HFF-Myc (cell line): ENCODE data around the gene URGCP.
A peak's percentile ranks its signal among the peaks of the same experiment; 100 is the strongest.

Experiments
- DNase-seq: peaks from one replicate; pipeline ENCODE4 v3.0.0-alpha.2; 2011; ENCODE audit warnings: low read depth; ENCODE audit errors: extremely low read depth
- H3K4me3 ChIP-seq: replicated peaks from 2 replicates; pipeline ENCODE4 v1.5.1; 2011; ENCODE audit warnings: low read depth, mild to moderate bottlenecking, control low read depth, low read length
- TF ChIP-seq, protein P1 (sequence below): IDR thresholded peaks from 2 replicates; pipeline ENCODE4 v1.5.1; 2012; ENCODE audit warnings: mild to moderate bottlenecking, low read depth, low read length, control low read depth; ENCODE audit errors: missing control alignments

URGCP gene

DNA sequence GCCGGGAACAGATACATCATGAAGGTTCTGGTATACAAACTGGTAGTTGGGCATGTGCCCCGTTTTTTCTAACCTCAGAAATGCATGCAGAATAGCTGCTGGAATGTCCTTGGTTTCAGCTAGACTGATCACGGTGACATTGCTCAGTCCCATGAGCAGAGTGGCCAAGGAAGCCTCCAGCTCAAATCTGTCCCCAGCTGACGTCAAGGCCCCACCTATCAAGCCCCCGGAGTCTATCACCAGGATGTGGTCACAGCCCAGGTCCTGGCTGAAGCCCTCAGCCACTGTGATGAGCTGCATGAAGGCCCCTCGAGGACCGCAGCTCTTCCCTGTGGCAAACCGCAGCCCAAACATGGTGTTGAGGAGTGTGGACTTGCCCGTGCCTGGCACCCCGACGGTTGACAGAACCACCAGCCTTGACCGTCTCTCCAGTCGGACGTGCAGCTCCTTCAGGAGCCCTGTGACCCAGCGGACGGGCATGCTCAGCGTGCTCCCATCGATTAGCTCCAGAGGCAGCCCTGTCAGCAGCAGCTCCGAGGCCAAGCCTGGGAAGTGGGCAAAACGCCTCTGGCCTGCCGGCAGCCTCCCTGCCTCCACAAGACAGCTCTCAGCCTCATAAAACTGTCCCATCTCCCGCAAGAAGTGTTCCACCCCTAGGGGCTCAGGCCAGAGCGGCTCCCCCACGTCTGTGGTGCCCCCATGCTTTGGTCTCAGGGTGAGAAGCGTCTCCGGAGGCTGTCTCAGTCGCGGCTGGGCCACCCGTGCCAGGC, 29.2 kb downstream of the URGCP start:
- TF ChIP-seq, protein P1, sequence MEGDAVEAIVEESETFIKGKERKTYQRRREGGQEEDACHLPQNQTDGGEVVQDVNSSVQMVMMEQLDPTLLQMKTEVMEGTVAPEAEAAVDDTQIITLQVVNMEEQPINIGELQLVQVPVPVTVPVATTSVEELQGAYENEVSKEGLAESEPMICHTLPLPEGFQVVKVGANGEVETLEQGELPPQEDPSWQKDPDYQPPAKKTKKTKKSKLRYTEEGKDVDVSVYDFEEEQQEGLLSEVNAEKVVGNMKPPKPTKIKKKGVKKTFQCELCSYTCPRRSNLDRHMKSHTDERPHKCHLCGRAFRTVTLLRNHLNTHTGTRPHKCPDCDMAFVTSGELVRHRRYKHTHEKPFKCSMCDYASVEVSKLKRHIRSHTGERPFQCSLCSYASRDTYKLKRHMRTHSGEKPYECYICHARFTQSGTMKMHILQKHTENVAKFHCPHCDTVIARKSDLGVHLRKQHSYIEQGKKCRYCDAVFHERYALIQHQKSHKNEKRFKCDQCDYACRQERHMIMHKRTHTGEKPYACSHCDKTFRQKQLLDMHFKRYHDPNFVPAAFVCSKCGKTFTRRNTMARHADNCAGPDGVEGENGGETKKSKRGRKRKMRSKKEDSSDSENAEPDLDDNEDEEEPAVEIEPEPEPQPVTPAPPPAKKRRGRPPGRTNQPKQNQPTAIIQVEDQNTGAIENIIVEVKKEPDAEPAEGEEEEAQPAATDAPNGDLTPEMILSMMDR = no peak
- DNase-seq = no peak
- no peak overlapping the region for H3K4me3 ChIP-seq

DNA sequence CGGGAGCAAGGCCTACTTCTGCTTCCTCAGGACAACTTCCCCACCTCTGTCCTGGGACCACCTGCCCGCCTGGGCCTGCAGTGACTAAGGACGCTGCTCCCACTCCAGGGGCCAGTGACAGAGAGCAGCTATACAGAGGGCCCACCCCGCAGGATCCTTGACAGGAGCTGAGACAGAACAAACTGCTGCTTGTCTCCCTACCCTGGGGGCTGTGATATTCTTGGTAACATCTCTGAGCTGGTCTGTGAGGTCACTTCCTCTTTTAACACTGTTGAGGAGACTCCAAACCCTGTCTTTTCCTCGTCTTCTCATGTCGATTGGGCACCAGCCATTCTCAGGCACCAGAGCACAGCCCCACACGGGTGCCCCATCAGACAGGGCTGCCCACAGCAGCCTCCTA, 30.2 kb downstream of the URGCP start:
- TF ChIP-seq, protein P1 = no peak
- no peak for DNase-seq
- no peak overlapping the region for H3K4me3 ChIP-seq

DNA sequence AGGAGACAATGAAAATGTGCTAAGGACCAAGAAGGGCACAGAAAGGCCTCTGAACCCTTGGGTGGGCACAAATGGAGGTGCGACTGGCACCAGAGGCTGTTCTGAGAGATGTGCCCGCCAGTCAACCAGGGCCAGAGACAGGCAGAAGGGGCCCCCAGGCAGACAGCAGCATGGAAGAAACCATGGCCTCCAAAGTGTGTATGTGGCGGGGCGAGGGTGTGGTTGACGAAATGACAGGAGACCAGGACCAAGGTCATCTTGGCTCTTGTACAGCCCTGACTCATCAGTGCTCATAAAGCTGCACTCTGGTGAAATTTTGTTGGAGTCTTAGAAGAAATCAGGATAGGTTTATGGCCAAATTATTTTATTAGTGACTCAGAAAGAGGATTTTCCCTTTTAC, 33.1 kb downstream of the URGCP start:
- peak; percentile 86 for DNase-seq
- no peak overlapping the region; the same call in 1 of the 2 replicates for H3K4me3 ChIP-seq
- TF ChIP-seq, protein P1 = no peak

DNA sequence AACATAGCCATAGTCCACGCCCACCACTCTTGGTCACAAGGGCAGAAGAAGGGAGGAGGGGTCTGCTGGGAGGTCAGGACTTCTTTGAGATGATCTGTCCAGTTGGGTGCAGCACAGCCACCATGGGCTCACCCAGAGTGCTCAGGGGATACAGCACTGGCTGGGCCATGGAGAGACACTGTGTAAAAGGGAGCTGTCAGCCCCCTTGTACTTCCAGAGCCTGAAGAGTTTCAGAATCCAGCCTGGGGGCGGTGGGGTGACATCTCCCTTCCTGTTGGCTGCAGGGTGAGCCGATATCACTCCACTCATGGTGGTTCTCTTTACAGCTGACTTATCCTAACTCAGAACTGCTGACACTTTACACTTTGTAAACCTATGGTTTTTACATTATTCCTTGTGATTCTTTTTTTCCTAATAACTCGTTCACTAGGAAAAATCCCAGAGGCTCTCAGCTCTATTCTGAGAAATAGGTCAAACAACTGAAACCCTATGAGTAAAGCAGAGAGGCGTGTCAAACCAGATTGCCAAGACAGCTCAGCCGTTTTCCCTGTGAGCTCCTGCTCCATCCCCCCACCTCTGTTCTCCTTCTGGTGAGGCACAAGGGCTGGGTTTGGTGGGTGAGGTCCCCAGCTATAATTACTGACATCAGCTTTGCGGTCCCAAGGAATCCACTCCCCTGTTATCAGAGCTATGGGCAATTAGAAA, 33.8 kb downstream of the URGCP start:
- DNase-seq = peak; percentile 69
- TF ChIP-seq, protein P1 = no peak
- no peak overlapping the region; the same call in 1 of the 2 replicates for H3K4me3 ChIP-seq

DNA sequence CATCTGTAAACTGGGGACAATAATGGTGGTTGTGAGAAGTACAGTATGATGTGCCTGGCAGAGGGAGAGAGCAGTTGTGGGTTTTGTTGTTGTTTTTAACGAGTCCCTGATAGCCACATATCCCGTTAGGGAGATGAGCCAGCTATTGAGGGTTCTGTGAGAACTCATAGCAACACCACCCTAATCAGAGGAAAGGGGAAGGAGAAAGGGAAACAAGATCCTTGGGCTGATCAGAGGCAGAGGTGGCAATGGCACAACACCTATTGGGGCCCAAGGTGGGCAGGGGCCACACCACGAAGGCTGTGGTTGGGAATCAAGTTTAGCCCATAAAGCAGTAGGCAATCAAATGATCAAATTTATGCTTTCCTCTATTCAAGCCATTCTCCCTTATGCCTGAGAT, 35.3 kb downstream of the URGCP start:
- DNase-seq = no peak
- no peak overlapping the region for H3K4me3 ChIP-seq
- TF ChIP-seq, protein P1 = no peak

DNA sequence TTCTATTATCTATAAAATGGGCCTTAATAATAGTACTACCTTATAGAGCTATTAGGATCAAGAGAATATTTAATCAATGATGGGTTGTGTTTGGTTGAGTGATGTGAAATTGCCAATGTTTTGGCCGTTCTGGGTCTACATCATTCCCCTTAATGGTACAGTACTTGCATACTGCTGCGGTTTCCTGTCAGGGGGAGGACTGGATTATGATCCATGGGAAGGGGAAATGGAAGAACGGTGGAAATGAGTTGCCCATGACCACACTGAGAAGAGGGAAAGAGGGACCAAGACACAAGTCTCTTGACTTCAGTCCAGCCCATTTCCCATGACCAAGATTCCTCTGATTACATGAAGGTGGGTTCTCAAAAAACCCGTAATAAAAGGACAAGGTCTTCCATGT, 36.1 kb downstream of the URGCP start:
- peak overlapping the region; percentile 81; the same call in 1 of the 2 replicates for H3K4me3 ChIP-seq
- DNase-seq = no peak
- TF ChIP-seq, protein P1 = no peak
